RWPE2 (cell line): ENCODE results near the gene THAP8.

Source experiments
- ATAC-seq: fragments of 200-7000 bp; cut with Tn5 transposase; 3 replicates; pipeline ENCODE4 v1.9.1; 2021; ENCODE audit warnings: low read depth
- DNase-seq: peaks from one replicate; pipeline ENCODE4 v3.0.0-alpha.2; 2020; ENCODE audit warnings: low spot score
- H3K27ac ChIP-seq: fragments of 450-650 bp; 2 replicates; pipeline ENCODE4 v1.5.1; 2017; ENCODE audit warnings: mild to moderate bottlenecking; ENCODE audit not compliant: poor library complexity, severe bottlenecking
- H3K27me3 ChIP-seq: fragments of 250-450 bp; sonication (Bioruptor Pico); 2 replicates; pipeline ENCODE4 v1.5.1; 2021; ENCODE audit warnings: mild to moderate bottlenecking, moderate library complexity; ENCODE audit not compliant: insufficient read depth, poor library complexity, severe bottlenecking
- H3K36me3 ChIP-seq: fragments of 250-450 bp; sonication (Bioruptor Pico); 2 replicates; pipeline ENCODE4 v1.5.1; 2020; ENCODE audit warnings: low read depth, mild to moderate bottlenecking, moderate library complexity
- H3K4me1 ChIP-seq: fragments of 250-450 bp; sonication (Bioruptor Pico); 2 replicates; pipeline ENCODE4 v1.5.1; 2021; ENCODE audit warnings: mild to moderate bottlenecking, moderate library complexity; ENCODE audit not compliant: insufficient read depth, poor library complexity, severe bottlenecking
- H3K4me3 ChIP-seq: fragments of 250-450 bp; sonication (Bioruptor Pico); 2 replicates; pipeline ENCODE4 v1.5.1; 2021; ENCODE audit warnings: mild to moderate bottlenecking, moderate library complexity; ENCODE audit not compliant: severe bottlenecking
- H3K9me3 ChIP-seq: fragments of 250-450 bp; sonication (Bioruptor Pico); 2 replicates; pipeline ENCODE4 v1.5.1; 2021; ENCODE audit warnings: mild to moderate bottlenecking, moderate library complexity; ENCODE audit not compliant: severe bottlenecking
- TF ChIP-seq, protein P1 (sequence below): fragments of 450-650 bp; IDR thresholded peaks from one replicate; pipeline ENCODE4 v1.5.1; 2017; ENCODE audit warnings: mild to moderate bottlenecking, moderate library complexity; ENCODE audit not compliant: poor library complexity, severe bottlenecking

Gene THAP8

DNA sequence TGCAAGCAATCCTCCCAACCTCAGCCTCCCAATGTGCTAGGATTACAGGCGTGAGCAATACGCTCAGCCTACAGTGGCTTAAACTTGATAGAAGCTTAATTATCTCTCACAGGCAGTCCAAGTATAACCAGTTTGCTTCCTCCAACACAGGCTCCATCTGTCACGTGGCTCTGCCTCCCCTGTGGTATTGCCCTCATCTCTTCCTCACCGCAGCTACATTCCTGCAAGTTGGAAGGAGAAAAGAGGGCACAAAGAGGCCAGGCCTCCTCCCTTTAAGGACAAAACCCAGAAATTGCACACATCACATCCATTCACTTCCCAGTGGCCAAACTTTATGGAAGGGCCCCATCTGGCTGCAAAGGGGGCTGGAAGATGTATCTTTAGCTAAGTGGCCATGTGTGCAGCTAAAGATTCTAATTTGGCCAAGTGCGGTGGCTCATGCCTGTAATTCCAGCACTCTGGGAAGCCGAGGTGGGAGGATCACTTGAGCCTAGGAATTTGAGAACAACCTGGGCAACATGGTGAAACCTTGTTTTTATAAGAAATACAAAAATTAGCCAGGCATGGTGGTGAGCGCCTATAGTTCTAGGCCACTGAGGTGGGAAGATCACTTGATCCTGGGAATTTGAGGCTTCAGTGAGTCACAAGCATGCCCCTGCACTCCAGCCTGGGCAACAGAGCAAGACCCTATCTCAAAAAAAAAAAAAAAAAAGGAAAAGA is 62.2 kb downstream of the THAP8 start:
- Histone ChIP-seq H3K4me1 (peaks cover 3% of the 10 kb centered on the region), H3K9me3 (no peaks in the 10 kb centered on the region), H3K27ac (no peak overlapping the region), H3K4me3 (no peak overlapping the region), H3K27me3 (peaks cover 4% of the 10 kb centered on the region), H3K36me3 (0 out of 2 replicates have a peak, but pooled peaks cover 6% of the 10 kb centered on the region)
- no peak for ATAC-seq
- DNase-seq: no peak
- TF ChIP-seq, protein P1, sequence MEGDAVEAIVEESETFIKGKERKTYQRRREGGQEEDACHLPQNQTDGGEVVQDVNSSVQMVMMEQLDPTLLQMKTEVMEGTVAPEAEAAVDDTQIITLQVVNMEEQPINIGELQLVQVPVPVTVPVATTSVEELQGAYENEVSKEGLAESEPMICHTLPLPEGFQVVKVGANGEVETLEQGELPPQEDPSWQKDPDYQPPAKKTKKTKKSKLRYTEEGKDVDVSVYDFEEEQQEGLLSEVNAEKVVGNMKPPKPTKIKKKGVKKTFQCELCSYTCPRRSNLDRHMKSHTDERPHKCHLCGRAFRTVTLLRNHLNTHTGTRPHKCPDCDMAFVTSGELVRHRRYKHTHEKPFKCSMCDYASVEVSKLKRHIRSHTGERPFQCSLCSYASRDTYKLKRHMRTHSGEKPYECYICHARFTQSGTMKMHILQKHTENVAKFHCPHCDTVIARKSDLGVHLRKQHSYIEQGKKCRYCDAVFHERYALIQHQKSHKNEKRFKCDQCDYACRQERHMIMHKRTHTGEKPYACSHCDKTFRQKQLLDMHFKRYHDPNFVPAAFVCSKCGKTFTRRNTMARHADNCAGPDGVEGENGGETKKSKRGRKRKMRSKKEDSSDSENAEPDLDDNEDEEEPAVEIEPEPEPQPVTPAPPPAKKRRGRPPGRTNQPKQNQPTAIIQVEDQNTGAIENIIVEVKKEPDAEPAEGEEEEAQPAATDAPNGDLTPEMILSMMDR: no peak

DNA sequence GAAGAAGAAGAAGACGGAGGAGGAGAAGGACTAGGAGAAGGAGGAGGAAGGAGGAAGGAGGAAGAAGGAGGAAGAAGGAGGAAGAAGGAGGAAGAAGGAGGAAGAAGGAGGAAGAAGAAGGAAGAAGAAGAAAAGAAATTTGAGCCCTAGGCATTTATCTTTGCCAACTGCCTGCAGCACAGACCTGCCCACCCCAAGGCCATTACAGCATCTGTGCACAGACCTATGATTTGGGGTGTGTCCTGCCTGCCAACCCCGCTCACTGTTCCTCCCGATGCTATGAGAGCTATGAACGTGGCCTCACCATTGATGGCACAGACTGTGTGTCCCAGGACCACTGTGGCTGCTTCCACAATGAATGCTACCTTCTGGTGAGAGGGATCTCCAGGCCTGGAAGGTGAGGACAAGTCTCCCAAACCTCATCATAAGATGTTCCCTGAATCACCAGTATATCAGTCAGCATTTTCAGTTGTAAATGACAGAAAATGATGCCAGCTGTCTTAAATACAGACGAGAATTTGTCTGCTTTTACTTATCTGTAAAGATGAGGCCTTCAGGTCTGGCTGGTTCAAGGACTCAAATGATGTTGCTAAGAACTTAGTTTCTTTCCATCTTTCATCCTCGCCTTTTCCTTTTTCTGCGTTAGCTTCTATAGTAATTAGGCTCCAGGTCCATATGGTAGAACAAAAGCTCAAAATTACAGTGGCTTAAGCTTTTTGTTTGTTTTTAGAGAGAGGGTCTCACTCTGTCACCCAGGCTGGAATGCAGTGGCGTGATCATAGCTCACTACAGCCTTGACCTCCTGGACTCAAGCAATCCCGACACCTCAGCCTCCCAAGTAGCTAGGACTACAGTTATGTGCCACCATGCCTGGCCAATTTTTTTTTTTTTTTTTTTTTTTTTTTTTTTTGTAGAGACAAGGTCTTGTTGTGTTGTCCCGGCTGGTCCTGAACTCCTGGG is 63.0 kb downstream of the THAP8 start:
- peaks cover 11% of the 10 kb centered on the region for H3K27me3 ChIP-seq
- no peaks in the 10 kb centered on the region for H3K36me3 ChIP-seq
- H3K27ac ChIP-seq: no peak overlapping the region
- H3K9me3 ChIP-seq: no peaks in the 10 kb centered on the region
- no peak for DNase-seq
- TF ChIP-seq, protein P1: no peak
- peaks cover 3% of the 10 kb centered on the region for H3K4me1 ChIP-seq
- ATAC-seq: no peak
- no peak overlapping the region for H3K4me3 ChIP-seq

DNA sequence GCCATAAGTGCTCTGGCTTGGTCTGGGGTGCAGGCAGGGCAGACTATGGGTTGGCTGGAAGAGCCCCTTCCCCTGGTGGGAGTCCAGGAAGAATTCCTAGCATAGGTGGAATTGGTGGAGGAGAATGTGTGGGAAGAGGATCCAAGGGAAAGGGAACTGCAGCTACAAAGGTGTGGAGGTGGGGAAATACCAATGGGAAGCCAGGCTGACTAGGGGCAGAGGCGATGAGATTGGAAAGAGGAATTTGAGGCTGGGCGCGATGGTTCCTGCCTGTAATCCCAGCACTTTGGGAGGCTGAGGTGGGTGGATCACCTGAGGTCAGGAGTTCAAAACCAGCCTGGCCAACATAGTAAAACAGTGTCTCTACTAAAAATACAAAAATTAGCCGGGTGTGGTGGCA is 63.9 kb downstream of the THAP8 start:
- H3K27me3 ChIP-seq: peaks cover 11% of the 10 kb centered on the region

DNA sequence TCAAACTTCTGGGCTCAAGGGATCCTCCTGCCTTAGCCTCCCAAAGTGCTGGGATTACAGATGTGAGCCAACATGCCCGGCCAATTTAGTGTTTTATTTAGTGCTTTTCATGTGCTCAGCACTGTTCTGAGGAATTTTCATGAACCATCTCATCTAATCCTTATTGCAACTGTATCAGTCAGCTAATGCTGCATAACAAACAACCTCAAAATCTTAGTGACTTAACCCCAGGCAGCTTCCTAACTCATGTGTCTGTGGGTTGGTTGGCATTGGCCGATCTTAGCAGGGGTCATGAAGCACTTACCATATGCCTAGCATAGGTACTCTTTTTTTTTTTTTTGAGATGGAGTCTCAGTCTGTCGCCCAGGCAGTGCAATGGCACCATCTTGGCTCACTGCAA is 65.3 kb downstream of the THAP8 start:
- no peak overlapping the region for H3K4me3 ChIP-seq
- DNase-seq (no peak), ATAC-seq (no peak)
- no peaks in the 10 kb centered on the region for H3K9me3 ChIP-seq
- no peaks in the 10 kb centered on the region for H3K36me3 ChIP-seq
- H3K27ac ChIP-seq: no peak overlapping the region
- no peaks in the 10 kb centered on the region for H3K4me1 ChIP-seq
- H3K27me3 ChIP-seq: peaks cover 11% of the 10 kb centered on the region
- TF ChIP-seq, protein P1: no peak

More for the DNA sequence above, 63.9 kb downstream of the THAP8 start:
- TF ChIP-seq, protein P1: no peak
- Histone ChIP-seq H3K4me1 (peaks cover 3% of the 10 kb centered on the region), H3K36me3 (no peaks in the 10 kb centered on the region), H3K4me3 (no peak overlapping the region), H3K27ac (no peak overlapping the region), H3K9me3 (no peaks in the 10 kb centered on the region)
- no peak for ATAC-seq
- DNase-seq: no peak

DNA sequence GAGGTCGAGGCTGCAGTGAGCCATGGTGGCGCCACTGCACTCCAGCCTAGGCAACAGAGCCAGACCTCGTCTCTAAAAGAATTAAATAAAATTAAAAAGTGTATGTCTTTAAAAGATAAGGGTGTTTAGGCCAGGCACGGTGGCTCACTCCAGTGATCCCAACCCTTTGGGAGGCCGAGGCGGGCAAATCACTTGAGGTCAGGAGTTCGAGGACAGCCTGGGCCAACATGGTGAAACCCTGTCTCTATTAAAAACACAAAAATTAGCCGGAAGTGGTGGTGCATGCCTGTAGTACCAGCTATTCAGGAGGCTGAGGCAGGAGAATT is 66.6 kb downstream of the THAP8 start:
- ATAC-seq: no peak
- H3K4me1 ChIP-seq: no peaks in the 10 kb centered on the region
- no peaks in the 10 kb centered on the region for H3K9me3 ChIP-seq
- no peak overlapping the region for H3K27ac ChIP-seq
- no peaks in the 10 kb centered on the region for H3K36me3 ChIP-seq
- no peak overlapping the region for H3K4me3 ChIP-seq
- peaks cover 11% of the 10 kb centered on the region for H3K27me3 ChIP-seq
- DNase-seq: no peak
- TF ChIP-seq, protein P1: no peak
